ENCODE results near the gene SMG6. TPM values are rescaled to one million over a fixed set of nuclear protein-coding genes. Genes with fewer than 3 reads are reported as not detected.

SMG6 gene
- polyA plus RNA-seq, 1 of the 3 experiments (the other 2 are of a cell fraction), result 15.7 TPM

DNA sequence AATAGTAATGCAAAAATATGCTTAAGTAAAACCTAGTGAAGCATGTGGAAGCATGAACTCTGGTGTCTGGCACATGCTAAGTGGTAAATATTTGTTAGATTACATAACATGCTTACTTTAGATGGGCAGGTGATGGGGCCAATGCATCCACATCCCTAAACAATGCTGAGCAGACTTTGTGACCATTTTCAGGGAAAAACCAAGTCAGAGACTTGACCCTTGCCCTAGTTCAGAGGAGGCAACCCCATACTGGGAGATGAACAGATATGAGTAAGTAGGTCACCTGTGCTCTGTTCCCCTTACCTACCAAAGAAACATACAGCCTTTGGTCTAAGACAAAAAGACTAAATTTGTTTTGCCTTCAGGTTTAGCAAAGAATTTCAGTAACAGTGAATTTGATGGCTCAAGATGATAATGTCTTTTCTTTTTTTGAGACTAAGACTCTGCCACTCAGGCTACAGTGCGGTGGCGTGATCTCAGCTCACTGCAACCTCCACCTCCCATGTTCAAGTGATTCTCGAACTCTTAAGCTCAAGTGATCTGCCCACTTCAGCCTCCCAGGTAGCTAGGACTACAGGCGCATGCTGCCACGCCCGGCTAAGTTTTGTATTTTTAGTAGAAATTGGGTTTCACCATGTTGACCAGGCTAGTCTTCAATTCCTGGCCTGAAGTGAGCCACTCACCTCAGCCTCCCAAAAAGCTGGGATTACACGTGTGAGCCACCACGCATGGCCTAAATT lies 157.3 kb downstream of the SMG6 start (continued):
- TF ChIP-seq CTCF (IDR thresholded peaks at IDR 0.05), result no peak
- TF ChIP-seq RFX5 (IDR thresholded peaks at IDR 0.05; ENCODE audit: low read length), result no peak
- no peak for TF ChIP-seq GABPA (IDR thresholded peaks at IDR 0.05; ENCODE audit: low read depth)
- no peak for TF ChIP-seq NRF1 (IDR thresholded peaks at IDR 0.05; ENCODE audit: low read depth, low read length)
- TF ChIP-seq, protein P1, sequence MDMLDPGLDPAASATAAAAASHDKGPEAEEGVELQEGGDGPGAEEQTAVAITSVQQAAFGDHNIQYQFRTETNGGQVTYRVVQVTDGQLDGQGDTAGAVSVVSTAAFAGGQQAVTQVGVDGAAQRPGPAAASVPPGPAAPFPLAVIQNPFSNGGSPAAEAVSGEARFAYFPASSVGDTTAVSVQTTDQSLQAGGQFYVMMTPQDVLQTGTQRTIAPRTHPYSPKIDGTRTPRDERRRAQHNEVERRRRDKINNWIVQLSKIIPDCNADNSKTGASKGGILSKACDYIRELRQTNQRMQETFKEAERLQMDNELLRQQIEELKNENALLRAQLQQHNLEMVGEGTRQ (IDR thresholded peaks at IDR 0.05; ENCODE audit: borderline replicate concordance, low read depth, low read length), result no peak
- TF ChIP-seq, protein P2, sequence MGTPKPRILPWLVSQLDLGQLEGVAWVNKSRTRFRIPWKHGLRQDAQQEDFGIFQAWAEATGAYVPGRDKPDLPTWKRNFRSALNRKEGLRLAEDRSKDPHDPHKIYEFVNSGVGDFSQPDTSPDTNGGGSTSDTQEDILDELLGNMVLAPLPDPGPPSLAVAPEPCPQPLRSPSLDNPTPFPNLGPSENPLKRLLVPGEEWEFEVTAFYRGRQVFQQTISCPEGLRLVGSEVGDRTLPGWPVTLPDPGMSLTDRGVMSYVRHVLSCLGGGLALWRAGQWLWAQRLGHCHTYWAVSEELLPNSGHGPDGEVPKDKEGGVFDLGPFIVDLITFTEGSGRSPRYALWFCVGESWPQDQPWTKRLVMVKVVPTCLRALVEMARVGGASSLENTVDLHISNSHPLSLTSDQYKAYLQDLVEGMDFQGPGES (IDR thresholded peaks at IDR 0.05; ENCODE audit: low read depth, low read length), result no peak
- TF ChIP-seq FOXJ3 (CRISPR knock-in tag; IDR thresholded peaks at IDR 0.05), result no peak
- TF ChIP-seq TAF1 (IDR thresholded peaks at IDR 0.05; ENCODE audit: borderline replicate concordance, low read depth, low read length), result no peak

- Histone ChIP-seq H3K79me2 (ENCODE audit: insufficient read depth) (no peaks in the 10 kb centered on the region; the same call in 1 of the 2 replicates), H3K9ac (no peak overlapping the region), H3K36me3 (replicated peaks in 1 of 2; ENCODE audit: control insufficient read depth in 1 of 2, insufficient read depth in 2 of 2, low read length in 1 of 2) (peaks cover 0 to 8% of the 10 kb centered on the region in 2 experiments), H3K4me1 (ENCODE audit: control insufficient read depth in 1 of 2, insufficient read depth in 2 of 2, low read depth in 1 of 2, low read length in 1 of 2) (no peaks in the 10 kb centered on the region), H4K20me1 (ENCODE audit: insufficient read depth) (no peaks in the 10 kb centered on the region), H3K4me2 (no peak overlapping the region), H3K4me3 (ENCODE audit: low read depth in 2 of 2, low read length in 1 of 2) (no peak overlapping the region), H2AFZ (ENCODE audit: low read depth) (no peak overlapping the region), H3K9me3 (no peaks in the 10 kb centered on the region), H3K27me3 (ENCODE audit: insufficient read depth) (no peaks in the 10 kb centered on the region), H3K27ac (ENCODE audit: low read depth in 2 of 2, low read length in 1 of 2) (no peak overlapping the region), H3F3A (replicated peaks; ENCODE audit: insufficient read depth) (peaks cover 4% of the 10 kb centered on the region), H3K9me2 (no peaks in the 10 kb centered on the region)
- POLR2A ChIA-PET, result interaction anchor here (0.8 to 1.1 kb wide), 2 partner anchors 12 to 92 kb away, joined by 3 to 5 read pairs; no protein-coding TSS in a partner anchor
- WGBS (ENCODE audit: low lambda C conversion rate), result 96% methylated on average over 7 of the region's 7 CpGs
- no peak for DNase-seq
- CTCF ChIA-PET, result interaction anchor here (0.6 to 1.7 kb wide), 8 partner anchors 11 to 435 kb away, joined by 3 to 9 read pairs (median 4); no protein-coding TSS in a partner anchor
- TF ChIP-seq, protein P1 (IDR thresholded peaks at IDR 0.05; ENCODE audit: borderline replicate concordance, low read depth, low read length), result no peak
- TF ChIP-seq, protein P3, sequence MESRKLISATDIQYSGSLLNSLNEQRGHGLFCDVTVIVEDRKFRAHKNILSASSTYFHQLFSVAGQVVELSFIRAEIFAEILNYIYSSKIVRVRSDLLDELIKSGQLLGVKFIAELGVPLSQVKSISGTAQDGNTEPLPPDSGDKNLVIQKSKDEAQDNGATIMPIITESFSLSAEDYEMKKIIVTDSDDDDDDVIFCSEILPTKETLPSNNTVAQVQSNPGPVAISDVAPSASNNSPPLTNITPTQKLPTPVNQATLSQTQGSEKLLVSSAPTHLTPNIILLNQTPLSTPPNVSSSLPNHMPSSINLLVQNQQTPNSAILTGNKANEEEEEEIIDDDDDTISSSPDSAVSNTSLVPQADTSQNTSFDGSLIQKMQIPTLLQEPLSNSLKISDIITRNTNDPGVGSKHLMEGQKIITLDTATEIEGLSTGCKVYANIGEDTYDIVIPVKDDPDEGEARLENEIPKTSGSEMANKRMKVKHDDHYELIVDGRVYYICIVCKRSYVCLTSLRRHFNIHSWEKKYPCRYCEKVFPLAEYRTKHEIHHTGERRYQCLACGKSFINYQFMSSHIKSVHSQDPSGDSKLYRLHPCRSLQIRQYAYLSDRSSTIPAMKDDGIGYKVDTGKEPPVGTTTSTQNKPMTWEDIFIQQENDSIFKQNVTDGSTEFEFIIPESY (IDR thresholded peaks at IDR 0.05; ENCODE audit: borderline replicate concordance, low read depth), result no peak
- TF ChIP-seq, protein P2 (IDR thresholded peaks at IDR 0.05; ENCODE audit: low read depth, low read length), result no peak
- no peak for TF ChIP-seq EZH2phosphoT487 (IDR thresholded peaks at IDR 0.05; ENCODE audit: borderline replicate concordance, low read depth)
- no peak for TF ChIP-seq CTCF (IDR thresholded peaks at IDR 0.05)
- TF ChIP-seq FOSL2 (IDR thresholded peaks at IDR 0.05; ENCODE audit: borderline replicate concordance, low read depth), result no peak
- no peak for TF ChIP-seq EP300 (IDR thresholded peaks at IDR 0.05; ENCODE audit: borderline replicate concordance in 1 of 2, low read depth in 1 of 2, low read length in 1 of 2)
These were observed 158.9 kb downstream of the SMG6 start for GRCh38 chr17:2144701-2145100.
